ENCODE data around the gene NOL12.

The NOL12 gene

GRCh38 chr22:37659066-37659896 is 26.9 kb upstream of the NOL12 start:
- no peak for DNase-seq (ENCODE audit: low spot score)

DNA sequence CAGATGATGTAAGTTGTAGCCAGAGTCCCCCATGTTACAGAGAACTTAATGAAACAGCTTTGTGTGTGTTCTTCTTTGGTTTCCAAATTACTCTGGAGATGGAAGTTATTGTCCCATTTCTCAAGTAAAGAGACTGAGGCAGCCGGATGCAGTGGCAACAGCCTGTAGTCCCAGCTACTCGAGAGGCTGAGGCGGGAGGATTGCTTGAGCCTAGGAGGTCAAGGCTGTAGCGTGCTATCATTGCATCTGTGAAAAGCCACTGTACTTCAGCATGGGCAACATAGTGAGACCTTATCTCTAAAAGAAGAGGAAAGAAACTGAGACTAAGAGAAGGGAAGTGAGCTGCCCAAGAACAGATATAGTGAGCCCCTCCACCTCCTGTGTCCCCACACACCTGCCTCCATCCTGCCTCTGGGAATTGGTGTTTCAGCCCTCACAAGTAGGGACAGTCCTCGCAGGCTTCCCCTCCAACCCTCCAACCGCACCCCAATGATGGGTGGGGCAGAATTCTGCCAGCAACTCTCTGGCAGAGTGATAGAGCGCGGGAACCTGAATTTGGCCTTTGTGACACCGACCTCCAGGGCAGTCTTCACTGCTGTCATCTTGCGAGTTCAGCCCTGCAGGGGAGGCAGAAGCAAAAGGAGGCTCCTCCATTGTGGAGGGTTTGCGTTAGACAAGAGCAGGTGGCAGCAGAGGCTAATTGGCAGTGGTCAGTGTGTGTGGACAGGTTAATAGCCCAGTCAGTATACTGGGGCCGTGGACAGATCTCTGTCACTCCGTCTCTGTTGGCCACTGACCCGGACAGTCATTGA is 26.0 kb upstream of the NOL12 start:
- no peak for DNase-seq (ENCODE audit: low spot score)

- DNase-seq (ENCODE audit: low spot score), result no peak
These were observed 25.5 kb upstream of the NOL12 start for GRCh38 chr22:37660709-37661045.

DNA sequence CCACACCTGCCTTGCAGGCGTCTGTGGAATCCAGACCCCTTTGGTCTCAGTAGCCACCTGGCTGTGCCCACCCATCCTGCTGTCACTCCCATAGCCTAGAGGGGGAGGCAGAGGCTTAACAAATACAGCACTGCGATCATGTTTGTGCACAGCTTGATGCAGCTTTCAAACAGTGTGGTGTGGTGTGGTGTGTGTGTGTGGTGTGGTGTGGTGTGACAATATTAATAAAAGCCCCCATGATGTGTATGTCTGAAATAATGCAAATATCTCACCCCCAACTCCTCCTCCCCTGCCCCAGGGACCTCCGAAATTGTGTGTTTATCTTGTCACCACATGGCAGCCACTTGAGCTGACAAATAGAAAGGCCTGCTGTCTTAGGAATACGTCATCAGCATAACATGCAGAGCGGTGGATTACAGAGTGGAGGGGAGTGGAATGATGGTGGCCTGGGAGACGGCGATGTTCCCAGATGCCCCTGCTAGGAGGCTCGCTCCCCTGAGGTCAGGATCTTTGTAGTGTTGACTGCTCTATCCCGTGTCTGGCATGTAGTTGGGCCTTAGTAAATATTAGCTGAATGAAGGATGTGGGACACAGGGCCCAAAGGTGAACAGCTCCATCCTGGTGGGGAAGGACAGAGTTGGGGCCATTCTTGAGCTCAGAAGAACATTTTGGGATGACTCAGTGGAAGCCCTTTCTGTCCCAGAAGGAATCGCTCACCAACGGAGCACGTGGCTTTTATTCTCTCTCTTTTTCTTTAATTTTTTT is 24.8 kb upstream of the NOL12 start:
- DNase-seq (ENCODE audit: low spot score), result peak; percentile 77

DNA sequence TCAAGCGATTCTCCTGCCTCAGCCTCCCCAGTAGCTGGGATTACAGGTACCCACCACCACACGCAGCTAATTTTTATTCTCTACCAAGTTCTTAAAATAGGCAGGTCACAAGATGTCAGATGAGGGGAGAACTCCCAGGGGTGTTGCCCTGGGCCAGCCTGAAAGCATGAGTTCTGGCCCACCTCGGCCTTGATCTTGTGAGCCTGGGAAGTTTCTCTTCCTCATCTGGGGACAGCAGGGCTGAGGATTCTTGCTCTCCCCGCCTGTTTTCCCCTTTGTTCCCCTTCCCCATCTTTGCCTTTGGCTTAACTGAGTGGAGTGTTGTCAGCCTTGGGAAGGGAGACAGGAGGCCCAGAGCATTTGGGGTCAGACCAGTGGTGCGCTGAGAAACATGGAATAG is 24.1 kb upstream of the NOL12 start:
- DNase-seq (ENCODE audit: low spot score), result no peak

DNA sequence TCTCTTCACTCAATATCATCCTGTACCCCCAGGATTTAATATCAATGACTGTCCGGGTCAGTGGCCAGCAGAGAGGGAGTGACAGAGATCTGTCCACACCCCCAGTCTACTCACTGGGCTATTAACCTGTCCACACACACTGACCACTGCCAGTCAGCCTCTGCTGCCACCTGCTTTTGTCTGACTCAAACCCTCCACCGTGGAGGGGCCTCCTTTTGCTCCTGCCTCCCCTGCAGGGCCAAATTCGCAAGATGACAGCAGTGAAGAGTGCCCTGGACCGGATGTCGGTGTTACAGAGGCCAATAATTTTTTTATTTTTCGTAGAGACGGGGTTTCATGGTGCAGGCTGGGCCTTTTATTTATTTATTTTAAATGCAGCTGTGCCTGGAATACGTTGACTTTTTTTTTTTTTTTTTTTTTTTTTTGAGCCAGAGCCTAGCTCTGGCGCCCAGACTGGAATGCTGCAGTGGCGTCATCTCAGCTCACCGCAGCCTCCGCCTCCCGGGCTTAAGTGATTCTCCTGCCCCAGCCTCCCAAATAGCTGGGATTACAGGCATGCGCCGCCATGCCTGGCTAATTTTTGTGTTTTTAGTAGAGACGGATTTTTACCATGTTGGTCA is 22.5 kb upstream of the NOL12 start:
- DNase-seq (ENCODE audit: low spot score), result no peak

- DNase-seq (ENCODE audit: low spot score), result no peak
These were observed 21.7 kb upstream of the NOL12 start for GRCh38 chr22:37664249-37665101.

GRCh38 chr22:37665487-37665886 is 20.7 kb upstream of the NOL12 start:
- DNase-seq (ENCODE audit: low spot score), result no peak

- DNase-seq (ENCODE audit: low spot score), result no peak
These were observed 16.6 kb upstream of the NOL12 start for GRCh38 chr22:37669586-37669985.

GRCh38 chr22:37672206-37672919 is 13.8 kb upstream of the NOL12 start:
- DNase-seq (ENCODE audit: low spot score), result no peak

GRCh38 chr22:37672920-37673455 is 13.2 kb upstream of the NOL12 start:
- DNase-seq (ENCODE audit: low spot score), result no peak

GRCh38 chr22:37674248-37674647 is 11.9 kb upstream of the NOL12 start:
- DNase-seq (ENCODE audit: low spot score), result no peak

- peak; percentile 76 for DNase-seq (ENCODE audit: low spot score)
These were observed 10.9 kb upstream of the NOL12 start, which contains the start of gene LGALS1 for GRCh38 chr22:37674951-37675929. LGALS1 (plus strand) TSS chr22:37675636; CDS start chr22:37675703, 67 bp downstream.

DNA sequence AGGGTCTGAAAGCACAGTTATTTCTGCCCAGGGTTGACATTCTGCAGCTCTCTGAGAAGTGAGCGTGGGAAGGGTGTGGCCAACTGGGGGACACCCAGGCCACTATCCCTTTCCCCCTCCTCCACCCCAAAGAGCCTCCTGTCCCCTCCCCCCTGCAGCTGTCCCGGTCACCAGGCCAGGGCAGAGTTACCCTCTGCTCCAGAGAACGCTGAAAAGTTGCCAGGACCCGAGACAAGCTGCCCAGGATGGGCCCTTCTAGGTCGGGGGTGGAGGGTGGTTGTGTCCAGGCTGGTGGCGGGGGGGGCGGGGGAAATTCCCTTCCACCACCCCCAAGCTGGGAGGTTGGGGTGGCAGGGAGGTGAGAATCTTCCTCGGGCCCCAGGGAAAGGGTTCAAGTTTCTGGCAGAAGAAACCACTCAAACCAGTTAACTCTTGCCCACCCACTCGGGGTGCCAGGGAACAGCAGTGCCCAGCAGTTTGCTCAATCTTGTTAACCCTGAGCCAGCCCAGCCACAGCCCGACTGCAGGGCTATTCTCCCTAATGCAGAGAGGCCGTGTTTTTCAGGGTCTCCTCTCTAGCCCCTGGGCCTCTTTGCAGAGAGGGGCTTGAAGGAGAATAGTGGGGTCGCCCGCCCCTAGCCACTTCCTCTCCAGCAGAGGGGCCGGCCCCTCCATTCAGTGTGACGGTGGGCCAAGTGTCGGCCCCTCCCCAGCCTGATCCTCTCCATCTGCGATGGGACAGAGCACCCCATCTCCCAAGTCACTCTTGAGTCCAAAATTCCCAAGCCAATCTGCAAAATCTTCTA is 10.0 kb upstream of the NOL12 start:
- DNase-seq (ENCODE audit: low spot score), result no peak

GRCh38 chr22:37676736-37677492 is 9.2 kb upstream of the NOL12 start:
- peak; percentile 80 for DNase-seq (ENCODE audit: low spot score)

- DNase-seq (ENCODE audit: low spot score), result no peak
These were observed 8.6 kb upstream of the NOL12 start for GRCh38 chr22:37677493-37677974.

GRCh38 chr22:37678372-37678771 is 7.8 kb upstream of the NOL12 start:
- DNase-seq (ENCODE audit: low spot score), result no peak

Data from SK-N-DZ (cell line).